ENCODE data around the gene PRKG1. TPM values are rescaled to one million over a fixed set of nuclear protein-coding genes. Genes with fewer than 3 reads are reported as not detected.

Gene PRKG1
- total RNA-seq, 1 donor from 2014 or later = 26.4 TPM

- Mint-ChIP-seq H3K4me3 (no peak overlapping the region), H3K4me1 (peaks cover 7% of the 10 kb centered on the region), H3K27me3 (ENCODE audit: insufficient read depth, low read depth) (no peaks in the 10 kb centered on the region), H3K27ac (no peak overlapping the region), H3K36me3 (no peaks in the 10 kb centered on the region), H3K9me3 (no peaks in the 10 kb centered on the region)
- Histone ChIP-seq H3K27me3 (no peaks in the 10 kb centered on the region), H3K4me3 (no peak overlapping the region), H3K4me2 (no peak overlapping the region), H3K79me2 (ENCODE audit: low read depth) (no peaks in the 10 kb centered on the region), H3F3A (ENCODE audit: low read depth) (no peaks in the 10 kb centered on the region), H3K36me3 (peaks cover 16% of the 10 kb centered on the region), H2AFZ (replicated peaks) (no peak overlapping the region), H3K9ac (no peak overlapping the region), H4K20me1 (ENCODE audit: low read depth) (no peaks in the 10 kb centered on the region), H3K4me1 (peaks cover 6% of the 10 kb centered on the region), H3K27ac (no peak overlapping the region), H3K9me3 (ENCODE audit: low read depth) (no peaks in the 10 kb centered on the region)
- TF ChIP-seq EZH2phosphoT487 (IDR thresholded peaks at IDR 0.05) (no peak), EZH2 (IDR thresholded peaks at IDR 0.05) (no peak), CTCF (IDR thresholded peaks at IDR 0.05) (no peak)
- DNase-seq (ENCODE audit: low spot score) = no peak
These were observed 82.6 kb downstream of the PRKG1 start for GRCh38 chr10:51156926-51157325.

GRCh38 chr10:51158832-51159231 is 84.5 kb downstream of the PRKG1 start:
- TF ChIP-seq CTCF (IDR thresholded peaks at IDR 0.05) = no peak
- TF ChIP-seq EZH2phosphoT487 (IDR thresholded peaks at IDR 0.05) = no peak
- no peak for TF ChIP-seq EZH2 (IDR thresholded peaks at IDR 0.05)
- H3K9me3 ChIP-seq (ENCODE audit: low read depth) = no peaks in the 10 kb centered on the region
- no peak overlapping the region for H3K27ac Mint-ChIP-seq

GRCh38 chr10:51159841-51160240 is 85.6 kb downstream of the PRKG1 start:
- no peak overlapping the region for H2AFZ ChIP-seq (replicated peaks)
- H3K4me1 Mint-ChIP-seq = peaks cover 13% of the 10 kb centered on the region
- no peak overlapping the region for H3K9ac ChIP-seq
- H3K27me3 Mint-ChIP-seq (ENCODE audit: insufficient read depth, low read depth) = no peaks in the 10 kb centered on the region
- H3K36me3 Mint-ChIP-seq = peaks cover 4% of the 10 kb centered on the region
- H3K4me3 ChIP-seq = no peak overlapping the region
- no peak overlapping the region for H3K4me2 ChIP-seq
- no peaks in the 10 kb centered on the region for H3K27me3 ChIP-seq
- DNase-seq (ENCODE audit: low spot score) = no peak
- no peaks in the 10 kb centered on the region for H3K79me2 ChIP-seq (ENCODE audit: low read depth)
- no peaks in the 10 kb centered on the region for H3F3A ChIP-seq (ENCODE audit: low read depth)
- no peak overlapping the region for H3K27ac ChIP-seq
- no peaks in the 10 kb centered on the region for H4K20me1 ChIP-seq (ENCODE audit: low read depth)
- H3K9me3 ChIP-seq (ENCODE audit: low read depth) = no peaks in the 10 kb centered on the region
- peaks cover 5% of the 10 kb centered on the region for H3K9me3 Mint-ChIP-seq
- H3K36me3 ChIP-seq = peaks cover 4% of the 10 kb centered on the region
- peaks cover 12% of the 10 kb centered on the region for H3K4me1 ChIP-seq
- no peak overlapping the region for H3K4me3 Mint-ChIP-seq
- TF ChIP-seq EZH2 (IDR thresholded peaks at IDR 0.05) (no peak), CTCF (IDR thresholded peaks at IDR 0.05) (no peak), EZH2phosphoT487 (IDR thresholded peaks at IDR 0.05) (no peak)
- H3K27ac Mint-ChIP-seq = no peak overlapping the region

More at GRCh38 chr10:51158832-51159231, 84.5 kb downstream of the PRKG1 start:
- H2AFZ ChIP-seq (replicated peaks) = no peak overlapping the region
- no peak overlapping the region for H3K4me2 ChIP-seq
- Mint-ChIP-seq H3K9me3 (peaks cover 3% of the 10 kb centered on the region), H3K27me3 (ENCODE audit: insufficient read depth, low read depth) (no peaks in the 10 kb centered on the region), H3K4me3 (no peak overlapping the region), H3K36me3 (peaks cover 4% of the 10 kb centered on the region), H3K4me1 (peaks cover 13% of the 10 kb centered on the region)
- no peaks in the 10 kb centered on the region for H3K27me3 ChIP-seq
- H3F3A ChIP-seq (ENCODE audit: low read depth) = no peaks in the 10 kb centered on the region
- no peak overlapping the region for H3K9ac ChIP-seq
- H4K20me1 ChIP-seq (ENCODE audit: low read depth) = no peaks in the 10 kb centered on the region
- H3K36me3 ChIP-seq = peaks cover 7% of the 10 kb centered on the region
- DNase-seq (ENCODE audit: low spot score) = no peak
- H3K79me2 ChIP-seq (ENCODE audit: low read depth) = no peaks in the 10 kb centered on the region
- no peak overlapping the region for H3K27ac ChIP-seq
- no peak overlapping the region for H3K4me3 ChIP-seq
- H3K4me1 ChIP-seq = peaks cover 12% of the 10 kb centered on the region
